ENCODE measurements around the gene FOXE1. TPM values are rescaled to one million over a fixed set of nuclear protein-coding genes. Genes with fewer than 3 reads are reported as not detected.

The FOXE1 gene
- total RNA-seq, 6 experiments from 2014 or later, result not detected

DNA sequence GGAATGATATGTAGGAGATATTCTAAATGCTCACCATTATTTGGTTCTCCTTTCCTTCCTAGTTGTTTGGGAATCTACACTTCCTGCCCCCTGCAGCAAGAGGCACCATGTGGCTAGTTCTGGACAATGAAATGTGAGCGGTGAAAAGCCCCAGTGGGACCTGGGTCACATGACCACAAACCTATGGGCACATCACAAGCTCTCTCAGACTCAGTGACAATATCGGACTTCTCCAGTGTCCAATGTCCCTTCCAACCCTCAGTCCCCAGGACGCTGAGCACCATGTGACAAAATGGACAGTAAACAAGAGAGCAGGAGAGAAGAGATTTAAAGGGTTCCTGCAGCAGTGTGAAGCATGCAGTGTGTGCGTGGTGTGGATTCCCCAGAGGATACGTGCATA, 44.6 kb upstream of the FOXE1 start:
- no peak for ATAC-seq
- Histone ChIP-seq H3K27ac (no peak overlapping the region), H3K9me3 (no peaks in the 10 kb centered on the region), H3K27me3 (no peaks in the 10 kb centered on the region), H3K36me3 (no peaks in the 10 kb centered on the region), H3K4me1 (peaks cover 0 to 3% (median 0%) of the 10 kb centered on the region in 4 donors), H3K4me3 (no peak overlapping the region)
- DNase-seq, result no peak
- TF ChIP-seq CTCF (IDR thresholded peaks at IDR 0.05) (no peak), POLR2A (IDR thresholded peaks at IDR 0.05) (no peak)
- intact Hi-C loops (cut with DNase I), result no loop called here
- 51% methylated on average over 5 of the region's 5 CpGs for WGBS (ENCODE audit: insufficient coverage, low coverage, low lambda C conversion rate, missing lambda C conversion rate)

DNA sequence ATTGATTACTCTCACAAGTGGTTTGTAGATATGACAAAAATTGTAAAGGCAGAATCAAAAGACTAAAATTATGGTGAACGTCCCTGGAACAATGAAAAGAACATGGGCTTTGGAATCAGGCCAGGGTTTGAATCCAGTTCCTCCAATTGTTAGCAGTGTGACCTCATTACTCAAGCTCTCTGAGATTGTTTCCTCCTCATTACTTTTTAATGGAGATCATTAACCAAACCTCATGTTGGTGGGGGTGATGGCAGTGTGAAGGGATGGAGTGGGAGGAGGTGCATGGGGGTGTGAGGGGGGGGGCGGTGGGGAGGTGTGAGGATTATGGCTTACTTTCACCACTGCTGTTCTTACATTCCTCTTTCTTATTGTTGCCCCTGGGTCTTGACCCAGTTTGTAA, 44.1 kb upstream of the FOXE1 start:
- ATAC-seq (no peak), DNase-seq (no peak)
- Histone ChIP-seq H3K27me3 (no peaks in the 10 kb centered on the region), H3K27ac (no peak overlapping the region), H3K9me3 (no peaks in the 10 kb centered on the region), H3K4me3 (no peak overlapping the region), H3K36me3 (no peaks in the 10 kb centered on the region), H3K4me1 (no peaks in the 10 kb centered on the region)
- intact Hi-C loops (cut with DNase I), result no loop called here
- 51% methylated on average over 2 of the region's 2 CpGs for WGBS (ENCODE audit: insufficient coverage, low coverage, low lambda C conversion rate, missing lambda C conversion rate)
- TF ChIP-seq CTCF (IDR thresholded peaks at IDR 0.05) (no peak), POLR2A (IDR thresholded peaks at IDR 0.05) (no peak)

DNA sequence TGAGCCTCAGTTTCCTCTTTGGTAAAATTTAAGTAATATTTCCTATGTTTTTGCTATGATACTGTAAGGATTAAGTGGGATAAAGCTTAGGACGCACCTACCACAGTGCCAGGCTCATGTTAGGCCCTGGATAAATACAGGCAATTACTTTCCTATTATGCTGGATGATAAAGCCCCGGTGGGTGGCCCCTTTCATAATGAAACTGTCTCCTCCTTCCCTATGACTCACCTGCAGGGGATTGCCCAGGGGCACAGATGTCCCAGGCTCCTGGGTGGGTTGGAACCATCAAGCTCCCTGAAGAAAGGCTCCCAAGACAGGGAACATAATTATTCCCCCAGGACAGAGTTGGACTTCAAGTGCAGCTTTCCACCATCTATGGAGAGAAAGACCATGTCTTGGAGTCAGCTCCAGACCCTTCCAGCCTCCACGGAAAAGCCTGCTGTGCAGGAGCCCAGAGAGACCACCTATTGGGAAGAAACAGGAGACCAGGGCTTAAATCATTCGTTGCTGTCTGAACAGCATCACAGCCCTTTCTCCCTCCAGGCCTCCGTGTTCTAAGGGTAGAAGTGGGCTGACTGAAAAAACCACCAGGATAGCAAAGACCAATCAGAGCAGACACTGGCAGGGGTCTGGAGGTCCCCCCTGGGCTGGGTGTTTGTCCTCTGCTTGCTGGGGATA, 43.2 kb upstream of the FOXE1 start:
- H3K36me3 ChIP-seq, result no peaks in the 10 kb centered on the region
- no peaks in the 10 kb centered on the region for H3K4me1 ChIP-seq
- DNase-seq (no peak), ATAC-seq (no peak)
- no peaks in the 10 kb centered on the region for H3K9me3 ChIP-seq
- H3K27me3 ChIP-seq, result no peaks in the 10 kb centered on the region
- WGBS (ENCODE audit: insufficient coverage, low coverage, low lambda C conversion rate, missing lambda C conversion rate), result 47% methylated on average over 4 of the region's 5 CpGs
- H3K27ac ChIP-seq, result no peak overlapping the region
- TF ChIP-seq CTCF (IDR thresholded peaks at IDR 0.05) (no peak), POLR2A (IDR thresholded peaks at IDR 0.05) (no peak)
- intact Hi-C loops (cut with DNase I), result no loop called here
- no peak overlapping the region for H3K4me3 ChIP-seq

GRCh38 chr9:97811533-97812246, 41.3 kb upstream of the FOXE1 start:
- intact Hi-C loops (cut with DNase I), result no loop called here

More at GRCh38 chr9:97811533-97812246, 41.3 kb upstream of the FOXE1 start:
- Histone ChIP-seq H3K9me3 (no peaks in the 10 kb centered on the region), H3K4me1 (no peaks in the 10 kb centered on the region), H3K36me3 (no peaks in the 10 kb centered on the region), H3K27ac (no peak overlapping the region), H3K4me3 (no peak overlapping the region), H3K27me3 (no peaks in the 10 kb centered on the region)
- no peak for TF ChIP-seq POLR2A (IDR thresholded peaks at IDR 0.05)
- no peak for TF ChIP-seq CTCF (IDR thresholded peaks at IDR 0.05)
- 75% methylated on average over 7 of the region's 7 CpGs for WGBS (ENCODE audit: insufficient coverage, low coverage, low lambda C conversion rate, missing lambda C conversion rate)
- DNase-seq (no peak), ATAC-seq (no peak)

All from right lobe of liver (tissue), 6 donors.